Measurements from ENCODE around the gene ASIC2.

GRCh38 chr17:33024688-33025486 is 268.2 kb downstream of the ASIC2 start:
- no peak for TF ChIP-seq POLR2A (IDR thresholded peaks at IDR 0.05; ENCODE audit: low read length)
- no peak for TF ChIP-seq GATA1 (IDR thresholded peaks at IDR 0.05; ENCODE audit: low read depth, low read length)

Measured in erythroblast (primary cell).